Epidermal melanocyte (primary cell): ENCODE data around the gene HOXA4.
A peak's percentile ranks its signal among the peaks of the same experiment; 100 is the strongest.

ENCODE experiments used
- DNase-seq: peaks from one replicate; pipeline ENCODE4 v3.0.0; 2011; ENCODE audit warnings: low spot score; ENCODE audit not compliant: insufficient read length

Gene HOXA4

DNA sequence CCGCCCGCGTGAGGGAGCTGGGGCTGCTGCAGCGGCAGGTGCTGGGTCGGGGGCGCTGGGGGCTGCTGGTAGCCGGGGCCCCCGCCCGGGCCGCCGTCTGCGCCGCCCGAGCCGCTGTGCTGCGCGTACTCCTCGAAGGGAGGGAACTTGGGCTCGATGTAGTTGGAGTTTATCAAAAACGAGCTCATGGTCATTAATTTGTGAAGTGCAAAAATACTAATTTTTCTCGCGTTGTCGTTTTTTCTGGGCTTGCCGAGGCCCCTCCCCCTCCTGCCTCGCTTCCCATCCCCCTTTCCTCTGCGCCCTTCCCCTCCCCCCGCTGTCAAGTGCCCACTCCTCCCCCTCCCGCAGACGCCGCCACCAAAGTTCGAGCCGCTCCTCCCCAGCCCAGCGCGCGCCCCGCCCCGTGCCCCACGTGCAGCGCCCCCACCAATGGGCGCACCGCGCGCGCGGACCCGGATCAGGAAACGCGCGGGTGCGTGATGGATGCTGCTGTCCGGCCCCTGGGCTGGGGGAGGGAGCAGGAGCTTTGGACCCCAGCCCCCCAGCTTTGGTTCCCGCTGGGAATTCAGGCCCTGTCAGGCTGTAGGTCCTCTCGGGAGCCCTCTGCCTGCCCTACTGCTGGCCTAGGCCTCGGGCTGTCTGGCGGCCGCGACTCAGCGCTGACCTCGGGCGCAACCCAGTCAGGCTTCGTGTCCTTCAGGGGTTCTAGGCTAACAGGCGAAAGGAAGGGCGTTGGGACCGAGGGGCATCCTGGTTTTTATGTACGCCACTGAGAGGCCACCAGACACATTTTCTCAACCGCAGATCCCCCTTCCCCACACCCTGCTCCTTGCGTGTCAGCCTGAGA is at the start of gene HOXA4:
Gene HOXA4 (minus strand): TSS at position 218 of the 850 bp plus-strand sequence. CDS start 24 bp downstream, at position 194.
- DNase-seq: peak; percentile 88

DNA sequence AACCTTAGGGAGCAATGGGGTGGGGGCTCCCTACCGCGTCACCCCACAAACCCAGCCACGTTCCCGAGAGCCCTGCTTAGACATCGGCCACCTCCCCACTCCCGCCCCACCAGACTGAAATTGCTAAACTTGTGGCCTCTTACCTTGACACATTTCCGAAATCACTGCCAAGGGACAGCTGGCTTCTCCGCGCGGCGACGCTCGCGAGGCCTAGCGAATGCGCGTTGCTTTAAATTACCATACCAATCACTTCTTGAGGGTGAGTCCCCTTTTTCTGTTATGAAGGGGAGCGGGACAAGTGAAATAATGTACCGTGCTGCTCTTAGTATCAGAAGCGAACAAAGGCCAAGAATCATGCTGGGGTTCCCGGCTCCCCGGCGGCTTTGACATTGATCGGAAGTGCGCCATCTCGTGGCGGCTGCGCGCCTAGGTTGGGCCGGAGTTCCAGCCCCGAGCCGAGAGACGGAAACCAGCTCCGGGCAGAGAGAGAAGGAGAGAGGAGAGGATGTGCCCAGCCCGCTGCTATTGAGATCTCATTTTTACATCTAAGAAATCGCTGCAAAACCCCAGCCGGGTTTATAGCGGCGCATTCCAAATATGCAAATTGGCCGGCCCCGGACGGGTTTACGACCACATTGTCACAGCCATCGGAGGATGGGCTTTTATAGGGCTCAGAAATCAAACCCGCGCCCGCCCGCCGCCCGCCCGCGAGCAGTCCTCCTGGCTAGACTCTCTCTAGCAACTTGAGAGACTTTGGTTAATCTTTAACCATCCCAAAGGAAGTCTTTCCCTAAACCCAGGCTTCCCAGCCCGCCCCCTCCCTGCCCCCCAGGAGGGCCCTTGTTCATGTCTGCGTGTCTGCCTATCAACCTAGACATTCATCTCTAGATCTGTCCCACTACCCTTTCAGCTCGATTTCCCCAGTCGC is 49.2 kb upstream of the HOXA4 start:
- DNase-seq: peak; percentile 90

DNA sequence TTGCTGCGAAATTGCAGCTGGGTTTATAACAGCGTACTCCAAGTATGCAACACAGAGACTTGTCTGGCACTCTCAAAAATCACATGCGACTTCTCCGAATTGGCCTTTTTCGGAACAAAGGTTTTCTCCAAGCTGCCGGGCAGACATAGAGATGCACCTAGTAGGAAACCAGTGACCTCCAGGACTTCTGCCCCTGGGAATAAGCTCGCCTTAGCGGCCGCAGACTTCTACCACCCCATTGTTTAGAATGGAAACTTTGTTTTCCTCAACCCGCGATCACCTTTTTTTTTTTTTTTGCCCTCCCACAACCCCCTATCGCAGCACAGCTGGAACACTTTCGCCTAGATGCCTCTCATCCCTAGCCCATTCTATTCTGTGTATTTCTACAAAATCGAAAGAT is 48.5 kb upstream of the HOXA4 start:
- DNase-seq: no peak

DNA sequence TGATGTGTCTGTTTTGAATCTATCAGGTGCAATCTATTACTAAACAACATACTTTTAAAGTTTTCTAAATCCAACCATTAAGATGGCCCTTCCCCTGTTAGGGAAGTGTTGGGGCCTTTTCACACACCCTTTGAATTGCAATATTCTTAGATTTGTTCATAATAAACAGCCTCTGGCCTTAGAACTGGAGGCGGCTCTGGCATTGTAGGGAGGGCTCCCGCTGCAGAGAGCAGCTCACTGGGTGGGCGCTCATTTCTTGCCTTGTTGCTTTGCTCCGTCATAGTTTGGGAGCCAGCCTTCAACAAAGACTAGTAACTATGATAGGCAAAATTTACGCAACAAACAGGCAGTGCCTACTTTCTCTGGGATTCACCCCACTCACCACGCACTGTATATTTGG is 47.8 kb upstream of the HOXA4 start:
- DNase-seq: no peak

DNA sequence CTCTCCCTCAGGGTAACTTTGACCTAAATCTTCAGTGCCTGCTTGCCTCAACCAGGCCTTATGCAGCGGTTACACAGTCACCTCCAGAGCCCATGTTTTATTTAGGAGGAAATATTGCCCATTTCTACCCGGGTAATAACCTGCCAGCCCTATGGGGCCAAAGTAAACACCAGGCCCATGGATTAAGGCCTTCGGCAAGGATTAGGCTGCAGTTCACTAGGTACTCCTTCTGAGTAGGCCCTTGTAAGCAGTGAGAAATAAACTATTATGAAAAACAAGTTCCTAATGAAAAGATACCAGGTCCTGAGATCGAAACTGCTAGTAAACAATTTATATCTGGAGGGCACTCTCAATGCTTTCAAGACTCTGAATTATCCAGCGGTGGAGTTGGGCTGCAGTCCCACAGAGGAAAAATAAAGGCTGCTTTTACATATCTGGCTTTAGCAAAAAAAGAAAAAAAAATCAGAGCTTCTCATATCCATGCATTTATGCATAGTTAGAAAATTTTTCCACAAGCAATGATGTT is 47.3 kb upstream of the HOXA4 start:
- peak; percentile 85 for DNase-seq

DNA sequence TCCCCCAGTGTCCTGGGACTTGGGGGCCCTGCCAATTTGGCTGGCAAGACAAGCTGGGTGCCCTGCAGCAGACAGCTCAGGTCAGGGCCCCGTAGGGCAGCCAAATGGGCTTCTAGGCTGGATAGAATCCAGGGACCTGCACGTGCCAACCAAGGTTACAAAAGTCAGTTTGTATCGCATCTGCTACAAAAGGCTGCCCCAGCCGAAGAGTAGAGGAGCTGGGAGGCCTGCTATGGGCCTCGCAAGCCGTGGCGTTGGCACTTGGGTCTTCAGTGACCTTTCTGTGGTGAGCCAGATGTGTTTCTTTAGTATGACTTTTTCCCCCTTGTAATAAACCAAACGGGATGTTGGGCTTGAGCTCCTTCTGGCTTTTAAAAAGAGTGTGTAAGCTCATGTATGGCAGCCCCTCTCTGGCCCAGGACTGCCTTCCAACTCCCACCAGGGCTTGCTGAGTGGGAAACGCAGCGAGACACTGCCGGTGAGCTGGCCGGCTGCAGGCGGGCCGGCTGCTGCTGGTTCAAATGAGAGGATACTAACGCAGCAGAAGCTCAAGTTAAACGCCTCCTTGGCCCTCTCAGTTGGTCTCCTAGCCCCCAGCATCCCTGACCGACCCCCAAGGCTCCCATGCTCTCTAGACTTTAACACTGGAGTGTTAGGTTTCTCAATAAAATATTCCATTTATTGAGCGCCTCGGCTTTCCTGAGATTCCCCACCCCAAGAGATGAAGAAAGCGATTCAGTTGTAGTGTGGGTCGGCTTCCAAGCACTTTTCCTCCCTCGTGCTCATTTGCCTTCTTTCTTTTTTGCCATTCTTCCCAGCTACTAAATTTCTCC is 46.6 kb upstream of the HOXA4 start:
- no peak for DNase-seq

DNA sequence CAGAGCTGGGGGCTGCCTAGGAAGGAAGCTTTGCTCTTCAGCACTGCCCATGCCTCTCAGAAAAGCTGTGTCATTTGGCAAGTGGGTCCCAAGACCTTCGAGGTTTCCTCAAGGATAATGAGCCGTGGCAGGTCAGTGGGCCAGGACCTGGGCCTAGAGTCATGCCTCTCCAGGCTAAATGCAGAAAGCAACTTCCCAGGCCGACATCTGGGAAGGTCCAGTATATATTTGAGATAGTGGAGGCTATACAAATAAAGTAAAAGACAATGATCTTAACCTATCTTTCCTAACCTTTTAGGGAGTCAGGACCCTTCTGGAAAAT is 45.9 kb upstream of the HOXA4 start:
- DNase-seq: no peak

DNA sequence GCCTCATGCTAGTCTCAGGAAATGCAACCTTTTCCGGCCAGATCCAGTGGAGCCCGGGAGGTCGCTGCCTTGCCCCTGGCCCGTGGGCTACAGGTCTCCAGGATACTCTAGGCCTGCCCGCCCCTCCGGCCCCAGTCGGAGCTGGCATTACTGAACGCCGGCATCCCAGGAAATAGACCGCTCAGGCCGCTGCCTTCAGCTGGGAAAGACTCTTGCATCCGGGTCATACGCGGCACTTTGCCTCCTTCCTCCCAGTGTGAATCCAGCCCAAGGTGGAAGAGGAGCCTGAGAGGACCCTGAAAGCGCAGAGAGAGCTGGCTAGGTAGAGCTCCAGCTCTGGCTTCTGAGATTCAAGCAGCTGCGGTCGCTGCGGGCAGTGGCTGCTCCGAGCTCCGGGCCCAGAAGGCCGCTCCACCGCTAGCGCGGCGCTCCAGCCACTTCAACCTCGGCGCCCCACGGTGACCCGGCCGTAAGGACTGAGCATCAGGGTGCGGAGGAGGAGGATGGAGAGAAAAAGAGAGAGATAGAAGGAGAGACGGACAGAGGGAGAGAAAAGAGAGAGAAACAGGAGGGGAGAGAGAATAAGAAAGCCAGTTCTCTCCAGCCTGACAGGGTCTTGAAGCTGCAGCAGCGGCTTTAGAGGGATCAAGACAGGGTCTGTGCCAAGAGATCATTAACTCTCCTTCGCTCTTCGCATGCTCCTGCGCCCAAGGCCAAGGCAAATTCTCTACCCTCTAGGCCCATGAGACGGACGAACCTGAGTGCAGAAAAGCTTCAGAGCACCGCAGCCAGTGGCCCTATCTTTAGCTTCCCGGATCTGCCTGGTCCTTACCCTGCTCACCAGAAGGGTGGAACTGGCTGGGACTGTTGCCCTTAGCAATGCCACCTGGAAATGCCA is 45.3 kb upstream of the HOXA4 start:
- no peak for DNase-seq

DNA sequence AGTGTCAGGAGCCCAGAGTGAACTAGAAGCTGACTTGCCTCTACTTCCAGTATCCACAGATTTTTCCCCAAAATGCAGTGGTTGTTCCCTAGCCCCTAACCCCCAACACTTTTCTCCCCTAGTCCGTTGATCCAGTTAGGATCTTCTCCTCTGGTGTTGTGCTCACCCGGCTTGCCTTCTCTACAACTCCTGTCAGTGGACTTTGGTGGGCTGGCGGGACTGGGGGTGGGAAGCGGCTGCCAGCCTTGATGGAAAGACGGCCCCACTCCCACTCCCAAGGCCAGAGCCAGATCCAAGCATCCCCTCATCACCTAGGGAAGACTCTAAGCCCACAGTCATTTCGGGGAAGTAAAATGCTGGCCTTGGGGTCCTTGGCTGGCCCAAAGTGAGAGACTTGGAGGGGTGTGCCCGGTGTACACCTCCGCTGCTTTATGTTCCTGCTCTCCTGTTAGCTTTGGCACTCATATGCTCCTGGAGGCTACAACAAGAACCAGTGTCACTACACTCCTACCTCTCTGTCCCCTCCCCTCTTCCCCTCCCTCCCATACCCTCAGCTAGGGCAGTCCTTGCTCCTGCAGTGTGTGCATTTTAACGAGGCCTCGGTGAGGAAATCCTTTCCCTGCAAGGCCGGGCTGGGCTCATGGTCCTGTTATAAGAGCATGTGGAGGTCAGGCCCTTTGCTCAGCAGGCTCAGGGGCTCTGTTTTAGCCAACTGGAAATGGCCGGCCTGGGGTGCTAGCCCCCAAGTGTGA is 44.5 kb upstream of the HOXA4 start:
- no peak for DNase-seq

DNA sequence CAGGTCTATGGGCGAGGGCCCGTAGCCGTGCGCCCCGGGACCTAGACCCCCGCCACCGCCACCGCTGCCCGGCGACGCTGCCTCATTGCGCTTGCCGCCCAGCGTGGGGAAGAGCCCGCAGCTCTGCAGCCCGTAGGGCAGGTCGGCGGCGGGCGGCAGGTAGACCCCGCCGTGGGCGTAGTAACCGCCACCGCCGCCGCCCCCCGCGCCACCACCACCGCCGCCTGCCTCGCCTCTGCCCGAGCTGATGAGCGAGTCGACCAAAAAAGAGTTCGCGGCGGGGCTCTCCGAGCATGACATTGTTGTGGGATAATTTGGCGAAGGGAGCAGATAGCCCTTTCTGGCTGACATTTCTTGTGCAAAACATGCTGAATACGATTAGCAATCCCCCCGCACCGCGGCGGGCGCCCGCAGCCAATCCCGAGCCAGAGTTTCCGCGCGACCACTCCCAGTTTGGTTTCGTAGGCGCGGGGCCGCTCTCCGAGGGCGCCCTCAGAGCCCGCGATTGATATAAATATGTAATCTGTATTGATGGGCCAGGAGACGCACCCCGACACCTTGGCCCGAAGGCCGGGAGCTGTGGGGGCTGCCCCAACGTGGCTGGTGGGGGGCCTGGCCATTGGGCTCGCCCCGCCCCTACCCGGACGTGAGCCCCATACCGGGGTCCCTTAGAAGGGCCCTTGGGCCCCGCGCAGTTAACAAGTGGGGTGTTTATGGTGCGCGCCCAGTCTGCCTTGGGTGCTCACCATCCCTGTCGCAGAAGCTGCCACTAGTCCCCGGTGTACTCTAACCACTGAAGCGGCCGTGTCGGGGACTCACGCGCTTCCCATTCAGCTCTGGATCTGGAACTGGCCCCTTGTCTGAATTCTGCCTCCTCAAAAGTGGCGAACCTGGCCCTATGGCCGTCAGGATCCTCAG is 43.7 kb upstream of the HOXA4 start, which contains the start of gene HOXA10:
Gene HOXA10 (minus strand): TSS at position 365 of the 918 bp plus-strand sequence. CDS start 14 bp downstream, at position 351.
- no peak for DNase-seq

DNA sequence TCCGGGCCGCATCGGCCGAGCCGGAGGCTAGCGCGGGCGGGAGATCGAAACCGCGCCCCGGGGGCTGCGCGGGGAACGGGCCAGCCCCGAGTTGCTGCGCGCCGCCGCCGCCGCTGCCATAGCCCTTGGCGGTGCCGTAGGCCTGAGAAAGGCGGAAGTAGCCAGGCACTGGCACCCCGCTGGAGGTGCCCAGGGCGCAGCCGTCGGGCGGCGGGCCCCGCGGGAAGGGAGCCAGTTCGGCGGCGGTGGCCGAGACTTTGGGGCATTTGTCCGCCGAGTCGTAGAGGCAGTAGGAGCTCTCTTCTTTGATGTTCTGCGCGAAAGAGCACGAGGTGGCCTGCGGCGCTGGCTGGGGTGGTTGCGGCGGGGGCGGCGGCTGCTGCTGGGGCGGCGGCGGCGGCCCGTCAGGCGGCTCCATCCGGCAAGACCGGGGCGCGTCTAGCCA is 43.0 kb upstream of the HOXA4 start:
- DNase-seq: no peak

DNA sequence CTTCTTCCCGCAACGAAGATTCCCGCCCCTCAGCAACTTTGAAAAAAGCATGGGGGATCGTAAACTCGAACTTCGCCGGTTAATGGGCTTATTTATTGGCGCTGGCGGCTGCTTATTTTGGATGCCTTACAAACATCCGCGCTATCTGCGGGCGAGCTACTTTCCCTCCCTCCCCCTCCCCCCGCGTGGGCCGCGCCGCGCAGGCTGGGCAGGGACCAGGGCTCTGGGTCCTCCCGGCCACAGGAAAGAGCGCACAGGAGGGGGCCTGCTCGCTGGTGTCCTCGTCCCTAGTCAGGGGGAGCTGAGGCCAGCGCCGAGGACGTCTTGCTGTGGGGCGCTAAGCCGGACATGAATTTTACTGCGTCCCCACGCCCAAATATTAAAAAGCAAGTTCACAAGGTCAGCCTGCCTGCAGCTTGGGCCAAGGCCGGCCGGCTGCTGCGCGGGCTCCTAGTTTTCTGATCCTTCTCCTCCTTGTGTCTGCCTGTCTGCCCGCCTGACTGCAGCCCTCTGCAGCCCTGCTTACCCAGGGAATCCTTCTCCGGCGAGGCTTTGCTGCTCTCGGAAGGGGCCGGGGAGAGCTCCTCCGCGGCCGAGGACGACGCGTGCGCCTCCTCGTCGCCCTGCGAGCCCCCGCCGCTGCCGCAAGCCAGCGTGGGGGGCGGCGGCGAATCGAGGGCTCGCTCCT is 42.4 kb upstream of the HOXA4 start:
- no peak for DNase-seq

DNA sequence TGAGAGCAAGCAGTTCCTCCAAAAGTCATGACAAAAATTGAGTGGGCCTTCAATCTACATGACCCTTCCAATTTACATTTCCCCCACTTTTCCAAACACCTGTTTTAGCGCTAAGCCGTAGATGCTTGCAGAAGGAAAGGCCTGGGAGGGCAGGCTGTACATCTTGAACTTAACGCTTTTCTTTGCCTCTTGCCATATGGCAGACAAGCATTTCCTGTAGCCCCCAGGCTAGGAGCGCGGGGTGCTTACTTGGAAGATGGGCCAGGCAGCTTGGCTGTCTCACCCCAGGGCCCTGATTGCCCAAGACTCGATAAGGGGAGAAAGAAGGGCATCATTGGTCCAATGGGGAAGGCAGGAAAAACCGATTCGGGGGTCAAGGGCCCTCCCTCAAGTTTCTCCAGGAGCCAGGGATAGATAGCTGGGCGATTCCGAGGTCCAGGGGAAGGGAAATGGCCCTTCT is 41.8 kb upstream of the HOXA4 start:
- no peak for DNase-seq

DNA sequence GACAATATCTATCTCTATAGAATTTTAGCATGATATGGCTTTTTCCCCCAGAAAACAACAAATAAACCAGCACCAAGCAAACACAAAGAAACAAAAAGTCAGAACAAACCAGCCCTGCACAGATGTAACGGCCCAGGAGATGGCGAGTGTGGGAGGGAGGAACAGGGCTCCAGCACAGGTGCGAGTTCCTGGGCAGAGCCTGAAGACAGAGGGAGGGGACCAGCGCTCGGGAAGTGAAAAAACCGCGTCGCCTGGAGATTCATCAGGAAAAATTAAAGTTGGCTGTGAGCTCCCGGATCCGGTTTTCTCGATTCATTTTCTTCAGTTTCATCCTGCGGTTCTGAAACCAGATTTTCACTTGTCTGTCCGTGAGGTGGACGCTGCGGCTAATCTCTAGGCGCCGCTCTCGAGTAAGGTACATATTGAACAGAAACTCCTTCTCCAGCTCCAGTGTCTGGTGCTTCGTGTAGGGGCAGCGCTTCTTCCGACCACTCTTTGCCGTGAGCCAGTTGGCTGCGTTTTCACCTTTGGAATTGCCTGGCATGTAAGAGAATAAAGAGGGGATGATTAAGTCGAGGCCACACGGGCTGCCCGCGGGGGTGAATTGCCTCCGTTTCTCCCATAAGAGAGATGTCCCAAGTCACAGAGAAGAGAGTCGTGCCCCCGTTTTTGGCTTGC is 41.2 kb upstream of the HOXA4 start:
- no peak for DNase-seq

DNA sequence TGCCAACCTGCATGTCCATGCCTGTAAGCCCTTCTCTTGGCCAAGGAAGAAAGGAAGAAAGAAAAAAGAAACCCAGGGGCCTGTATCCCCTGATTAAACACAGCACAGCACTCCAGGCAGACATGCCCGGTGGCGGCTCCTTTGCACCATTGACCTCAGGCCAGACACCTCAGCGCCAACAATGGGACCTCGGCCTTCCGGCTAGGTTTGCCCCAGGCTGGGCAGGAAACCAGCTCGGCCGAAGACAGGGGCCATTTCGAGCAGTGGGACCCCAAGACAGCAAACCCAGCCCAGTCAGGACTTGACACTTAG is 40.7 kb upstream of the HOXA4 start:
- DNase-seq: no peak

DNA sequence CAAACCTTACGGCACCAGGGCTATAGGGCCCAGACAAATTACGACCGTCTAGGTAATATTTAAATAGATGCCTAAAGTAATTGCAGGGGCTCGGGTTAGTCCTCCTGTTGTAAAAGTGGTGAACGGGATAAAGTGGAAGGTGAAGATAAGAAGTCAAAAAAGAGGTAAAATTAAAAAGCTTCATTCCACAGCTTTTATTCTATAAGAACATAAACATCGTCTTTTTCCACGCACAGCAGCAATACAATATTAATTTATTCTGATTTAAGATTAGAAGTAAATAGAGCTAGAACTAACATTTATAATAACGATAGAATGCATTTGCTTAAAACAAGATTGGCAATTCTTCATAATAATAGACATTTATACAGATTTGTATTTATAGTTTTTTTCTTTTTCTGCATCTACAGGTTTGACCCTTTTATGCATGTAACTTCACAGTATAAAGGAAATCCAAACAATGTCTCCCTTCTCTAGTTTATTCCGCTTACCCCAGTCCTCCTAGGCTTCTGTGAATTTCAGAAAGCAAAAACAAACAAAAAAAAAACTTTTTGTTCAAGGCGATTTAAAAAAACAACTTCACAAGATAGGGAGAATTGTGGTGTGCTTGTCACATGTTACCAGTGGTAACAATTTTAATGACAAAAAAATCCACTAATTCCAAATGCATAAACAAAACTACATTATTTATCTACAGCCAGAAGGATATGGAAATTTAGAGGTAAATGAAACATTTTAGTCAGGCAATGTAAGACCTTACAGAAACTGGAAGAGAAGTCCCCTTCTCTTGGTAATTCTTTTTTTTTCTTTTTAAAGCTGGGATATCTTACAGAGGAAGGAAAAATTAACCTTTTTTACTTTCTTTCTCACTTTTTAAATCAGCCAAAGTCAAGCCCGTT is 40.1 kb upstream of the HOXA4 start:
- DNase-seq: no peak
